Right forelimb (tissue), 1 donor: ENCODE measurements around the gene IL16.

Experiments
- DNase-seq: peaks from one replicate; pipeline ENCODE4 v3.0.0-alpha.2; 2018

IL16 gene

GRCh38 chr15:81258455-81258854 is 61.8 kb downstream of the IL16 start:
- DNase-seq: no peak

DNA sequence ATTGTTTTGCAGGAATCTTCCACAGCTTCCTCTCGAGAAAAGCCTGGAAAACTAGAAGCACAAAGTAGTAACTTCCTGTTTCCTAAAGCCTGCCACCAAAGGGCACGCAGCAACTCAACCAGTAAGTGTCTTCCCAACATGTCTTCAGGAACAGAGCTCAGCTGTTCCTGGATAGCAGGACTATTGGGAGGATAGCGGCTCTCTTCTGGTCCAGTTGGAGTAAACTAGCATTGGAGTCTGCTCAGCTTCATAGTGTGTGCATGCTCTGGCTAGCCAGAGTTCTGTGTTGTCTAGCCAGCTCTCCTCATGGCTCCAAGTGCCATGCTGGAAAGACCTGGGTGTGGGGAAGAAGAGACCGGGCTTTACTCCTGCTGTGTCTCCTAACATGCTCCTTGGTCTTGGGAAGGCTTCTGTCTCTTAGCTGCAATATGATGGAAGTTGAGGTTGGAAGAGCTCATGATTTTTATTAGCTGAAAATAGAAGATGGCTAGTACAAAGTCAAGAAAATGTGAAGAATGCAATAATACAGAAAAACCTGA is 63.1 kb downstream of the IL16 start:
- no peak for DNase-seq

DNA sequence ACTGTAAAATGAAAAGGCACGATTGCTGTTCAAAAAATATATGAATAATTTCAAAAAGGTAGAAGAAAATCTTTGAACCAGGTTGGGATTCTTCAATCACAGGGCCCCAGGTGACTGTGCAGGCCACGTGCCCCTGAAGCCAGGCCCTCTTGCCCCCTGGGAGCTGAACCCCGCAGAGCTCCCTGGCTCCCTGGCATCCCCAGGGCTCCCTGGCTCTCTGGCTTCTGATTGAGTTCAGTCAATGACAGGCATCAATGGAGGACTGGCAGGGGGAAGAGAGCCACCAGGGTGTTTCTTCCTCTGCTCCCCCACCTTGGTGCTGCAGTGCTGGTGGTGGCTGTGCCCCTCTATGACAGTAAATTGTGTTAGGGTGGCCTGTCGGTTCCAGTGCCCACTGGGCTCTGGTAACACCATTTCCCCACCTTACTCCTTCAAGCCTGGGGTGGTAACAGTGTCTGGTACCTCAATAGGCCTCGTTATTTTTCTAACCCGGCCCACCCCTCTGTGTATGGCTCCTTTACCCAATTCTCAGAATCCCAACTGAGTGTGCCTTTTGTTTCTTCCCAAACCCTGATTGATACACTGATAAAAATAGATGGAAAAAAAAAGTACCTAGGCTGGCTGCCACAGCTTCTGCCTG is 64.6 kb downstream of the IL16 start:
- no peak for DNase-seq

- no peak for DNase-seq
Observed at GRCh38 chr15:81263477-81263876, 66.8 kb downstream of the IL16 start.

DNA sequence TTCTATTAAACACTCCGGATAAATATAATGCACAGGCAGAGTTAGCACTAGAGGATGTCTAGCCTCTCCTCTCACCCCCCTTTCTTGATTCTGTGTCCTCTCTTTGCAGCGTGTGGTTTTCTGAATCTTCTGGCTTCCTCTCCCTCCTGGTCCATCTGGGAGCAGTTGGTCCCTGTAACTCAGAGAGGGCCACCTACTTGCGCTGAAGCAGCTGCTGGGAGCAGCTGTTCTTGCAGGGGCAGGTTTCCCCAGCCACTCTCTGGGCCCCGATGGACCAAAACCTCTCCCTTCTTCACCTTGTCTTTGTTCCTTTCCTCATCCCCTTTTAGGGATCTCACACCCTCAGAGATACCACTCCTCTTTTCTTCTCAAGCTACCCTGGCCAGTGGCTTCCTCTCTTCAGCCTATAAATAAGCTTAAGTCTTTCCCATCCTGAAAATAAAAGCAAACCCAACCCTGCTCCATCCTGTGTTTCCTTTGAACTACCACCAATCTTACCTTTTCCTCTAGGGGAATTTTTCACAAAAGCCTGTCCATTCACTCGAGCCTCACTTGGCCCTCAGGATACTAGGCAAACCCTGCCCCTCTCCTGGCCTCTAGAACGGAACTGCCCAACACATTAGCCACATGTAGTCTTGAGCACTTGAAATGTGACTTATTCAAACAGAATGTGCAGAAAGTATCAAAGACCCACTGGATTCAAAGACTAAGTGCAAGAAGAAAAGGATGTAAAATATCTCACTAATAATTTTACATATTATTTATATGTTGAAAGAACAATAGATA is 67.6 kb downstream of the IL16 start:
- no peak for DNase-seq

DNA sequence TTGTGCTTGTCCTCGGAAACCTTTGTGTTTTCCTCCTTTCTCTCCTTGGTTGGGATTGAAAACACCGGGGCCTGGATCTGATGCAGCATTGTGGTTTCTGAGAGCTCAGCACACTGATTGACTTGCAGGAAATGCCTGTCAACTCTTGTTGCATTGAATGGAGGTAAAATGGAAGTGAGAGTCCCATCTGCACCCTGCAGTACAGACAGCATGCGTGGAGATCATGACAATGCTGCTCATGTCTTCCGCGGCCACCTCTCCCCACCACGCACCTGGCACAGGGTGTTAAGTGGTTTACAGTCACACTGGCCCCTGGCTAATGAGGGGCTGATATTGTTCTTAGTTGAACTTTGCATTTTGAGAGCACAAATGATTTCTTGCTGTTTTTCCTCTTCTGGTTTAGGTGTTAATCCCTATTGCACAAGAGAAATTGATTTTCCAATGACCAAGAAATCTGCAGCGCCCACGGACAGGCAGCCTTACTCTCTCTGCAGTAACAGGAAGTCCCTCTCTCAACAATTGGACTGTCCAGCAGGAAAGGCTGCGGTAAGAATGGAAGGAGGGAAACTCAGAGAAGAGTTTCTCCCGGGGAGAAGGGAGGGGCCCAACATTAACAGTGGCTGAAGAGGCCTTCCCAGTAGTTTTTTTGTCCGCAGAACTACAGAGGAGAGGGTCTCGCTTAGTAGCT is 68.7 kb downstream of the IL16 start:
- DNase-seq: no peak

- DNase-seq: peak; percentile 91
Observed at GRCh38 chr15:81265944-81266775, 69.5 kb downstream of the IL16 start.

GRCh38 chr15:81268340-81268739 is 71.7 kb downstream of the IL16 start:
- DNase-seq: no peak

DNA sequence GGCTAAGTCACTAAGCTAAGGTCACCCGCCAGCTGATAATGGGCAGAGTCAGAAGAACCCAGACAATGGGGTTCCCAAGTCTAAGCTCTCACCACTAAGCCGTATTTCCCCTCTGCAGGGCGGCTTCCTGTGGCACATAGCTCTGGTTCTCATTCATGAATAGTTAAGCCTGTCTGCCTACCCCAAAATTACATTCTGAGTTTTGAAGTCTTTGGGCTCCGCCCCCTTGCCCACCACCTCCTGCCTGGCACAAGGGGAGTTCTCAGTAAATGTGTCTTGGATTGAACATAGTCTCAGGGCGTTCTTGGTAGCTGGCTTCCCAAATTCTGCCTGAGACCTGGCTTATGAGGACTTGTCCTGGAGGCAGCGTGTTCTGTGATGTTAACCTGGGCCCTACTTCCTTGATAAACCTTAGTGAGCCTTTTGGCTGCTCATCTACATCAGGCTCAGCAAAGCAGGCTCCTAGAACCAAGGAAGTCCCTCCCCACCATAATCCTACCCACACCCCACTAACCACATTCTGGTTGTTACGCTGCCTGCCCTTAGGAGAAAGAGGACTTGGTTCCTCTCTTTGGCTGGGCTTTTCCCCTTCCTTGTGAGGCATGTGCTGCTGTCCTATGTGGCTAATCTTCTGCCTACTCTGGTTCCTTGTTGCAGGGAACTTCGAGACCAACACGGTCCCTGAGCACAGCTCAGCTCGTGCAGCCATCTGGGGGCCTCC is 72.4 kb downstream of the IL16 start:
- no peak for DNase-seq

DNA sequence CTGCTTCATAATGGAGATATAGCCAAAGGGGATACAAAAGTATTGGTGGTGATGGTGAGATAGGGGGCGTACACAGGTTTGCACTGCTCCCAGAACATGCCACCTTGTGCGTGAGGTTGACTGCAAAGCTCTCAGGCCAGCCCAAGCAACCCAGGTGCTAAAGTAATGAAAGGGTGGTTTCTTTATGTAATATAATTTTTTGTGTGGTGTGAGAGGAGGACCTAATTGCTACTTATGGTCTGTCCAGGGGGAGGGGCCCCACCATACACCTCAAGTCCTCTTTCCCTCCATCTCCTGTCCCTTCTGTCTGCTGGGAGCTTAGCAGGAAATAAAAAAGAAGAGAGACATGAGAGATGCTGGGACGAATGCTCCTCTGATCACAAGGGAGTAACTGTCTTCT is 73.5 kb downstream of the IL16 start:
- no peak for DNase-seq

DNA sequence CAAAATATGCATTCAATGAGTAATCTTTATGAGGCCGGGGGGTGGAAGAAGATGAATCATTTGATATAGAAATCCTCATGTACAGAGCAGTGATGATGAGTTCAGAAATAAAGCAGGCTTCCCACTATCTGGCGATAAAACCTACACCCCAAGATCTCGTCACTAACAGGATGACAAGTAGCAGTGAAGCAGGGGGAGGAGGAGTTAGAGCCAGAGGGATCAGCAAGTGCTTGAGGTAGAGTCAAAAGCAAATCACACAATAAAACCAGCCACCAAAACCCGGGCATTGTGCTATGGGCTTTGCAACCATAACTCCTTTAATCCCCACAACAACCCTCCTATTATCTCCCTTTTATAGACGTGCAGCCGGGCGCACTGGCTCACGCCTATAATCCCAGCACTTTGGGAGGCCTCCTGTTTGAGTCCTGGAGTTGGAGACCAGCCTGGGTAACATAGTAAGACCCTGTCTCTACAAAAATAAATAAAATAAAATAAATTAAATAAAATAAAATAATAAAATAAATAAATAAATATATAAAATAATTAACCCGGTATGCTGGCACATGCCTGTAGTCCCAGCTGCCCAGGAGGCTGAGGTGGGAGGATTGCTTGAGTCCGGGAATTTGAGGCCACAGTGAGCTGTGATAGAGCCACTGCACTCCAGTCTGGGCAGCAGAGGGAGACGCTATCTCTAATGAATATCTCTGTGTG is 74.3 kb downstream of the IL16 start:
- no peak for DNase-seq

GRCh38 chr15:81271761-81272644 is 75.3 kb downstream of the IL16 start:
- no peak for DNase-seq

- no peak for DNase-seq
Observed at GRCh38 chr15:81273200-81273599, 76.5 kb downstream of the IL16 start.

DNA sequence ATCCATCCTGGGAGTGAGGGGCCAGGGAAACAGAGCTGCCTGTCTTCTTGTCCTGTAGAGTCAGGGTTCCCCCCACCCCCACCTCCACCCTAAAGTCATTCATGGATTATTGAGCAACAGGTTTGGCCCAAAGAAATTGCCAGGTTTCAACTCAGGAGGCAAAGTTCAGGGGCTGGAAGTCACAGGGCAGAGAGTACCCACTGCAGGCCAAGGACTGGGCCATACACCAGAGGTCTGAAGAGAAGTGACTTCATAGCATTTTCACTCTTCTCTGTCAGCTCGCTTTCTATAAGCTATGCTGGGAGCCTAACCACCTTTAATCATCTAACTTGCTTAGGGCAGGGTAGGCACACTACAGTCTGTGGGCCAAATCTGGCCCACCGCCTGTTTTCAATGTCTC is 77.2 kb downstream of the IL16 start:
- DNase-seq: no peak

GRCh38 chr15:81274255-81274654 is 77.6 kb downstream of the IL16 start:
- no peak for DNase-seq

DNA sequence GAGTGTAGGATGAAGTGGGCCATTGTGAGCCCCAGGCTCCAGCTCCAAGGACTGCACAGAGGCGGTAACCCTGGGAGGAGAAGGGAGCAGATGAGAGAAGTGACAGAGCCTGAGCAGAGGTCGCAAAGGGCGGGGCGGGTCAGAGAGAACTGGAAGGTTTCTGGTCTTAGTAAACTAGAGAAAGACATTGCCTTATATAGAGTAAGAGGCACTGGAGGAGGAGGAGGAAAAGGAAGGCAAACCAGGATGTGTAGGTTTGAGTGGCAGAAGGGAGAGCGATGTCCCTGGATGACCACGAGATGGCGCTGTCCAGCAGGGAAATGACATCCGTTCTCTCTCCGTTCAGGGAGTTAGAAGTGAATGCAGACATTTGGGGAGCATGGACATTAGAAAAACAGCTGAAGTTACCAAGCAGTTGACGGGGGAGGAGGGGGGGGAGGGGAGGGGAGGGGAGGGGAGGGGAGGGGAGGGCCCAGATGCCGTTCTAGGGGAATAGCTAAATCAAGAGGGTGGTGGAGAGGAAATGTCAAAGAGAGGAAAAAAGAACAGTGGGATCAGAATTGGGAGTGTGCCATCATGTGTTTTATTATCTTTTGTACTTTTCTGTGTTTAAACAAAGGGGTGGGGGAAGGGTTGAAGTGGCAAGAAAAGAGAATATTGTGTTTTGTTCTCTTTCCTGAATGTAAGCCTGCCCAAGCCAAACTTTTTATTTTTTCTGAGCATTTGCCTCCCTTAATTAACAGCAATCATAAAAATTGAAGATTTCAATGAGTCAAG is 78.4 kb downstream of the IL16 start:
- DNase-seq: peak; percentile 88

- DNase-seq: no peak
Observed at GRCh38 chr15:81275711-81276392, 79.2 kb downstream of the IL16 start.

GRCh38 chr15:81276967-81277366 is 80.3 kb downstream of the IL16 start:
- no peak for DNase-seq

DNA sequence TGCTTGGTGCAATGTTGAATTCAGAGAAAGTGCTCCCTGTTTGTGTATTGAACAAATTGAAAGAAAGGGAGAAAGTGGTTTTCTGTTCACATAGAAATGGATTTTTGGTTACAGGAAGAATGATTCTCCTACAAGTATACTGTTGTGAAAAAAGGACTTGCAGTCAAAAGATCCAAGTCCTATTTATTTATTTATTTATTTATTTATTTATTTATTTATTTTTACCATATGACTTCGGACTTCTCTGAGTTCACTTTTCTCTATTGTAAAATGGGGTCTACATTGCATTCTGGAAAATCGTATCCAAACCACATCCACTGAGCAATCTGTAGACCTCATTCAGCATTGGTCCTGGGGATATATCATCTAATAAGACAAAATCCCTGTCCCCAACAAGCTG is 81.2 kb downstream of the IL16 start:
- no peak for DNase-seq
